G401 (cell line): ENCODE data around the gene MMD. TPM values are rescaled to one million over a fixed set of nuclear protein-coding genes. Genes with fewer than 3 reads are reported as not detected.
"Not testable (repeated sequence)": the region's sequence is repeated elsewhere in the genome, so short reads cannot be mapped to it uniquely, and the experiment has no call there.

Experiments
- DNase-seq: peaks from one replicate; pipeline ENCODE4 v3.0.0-alpha.2; 2015; ENCODE audit warnings: low spot score
- in situ Hi-C: cut with HindIII; loops from 2 replicates; pipeline ENCODE4 v1.10.0; 2016; ENCODE audit warnings: low sequenced_read_pairs, mixed read lengths
- total RNA-seq: library from RNA; depleted of rRNA; stranded (reverse); fragments of >200 nt; shearing (Covaris generic); gene quantifications from 2 replicates; pipeline ENCODE4 v1.2.3, GENCODE V29; 2014

MMD gene
- total RNA-seq, 1 experiment from 2014 or later: 7.5 TPM

GRCh38 chr17:55446004-55446403 is 24.4 kb upstream of the MMD start:
- DNase-seq, in situ Hi-C loops: not testable (repeated sequence)

GRCh38 chr17:55444471-55445441 is 23.1 kb upstream of the MMD start:
- DNase-seq: no peak
- in situ Hi-C loops: no loop called here

GRCh38 chr17:55443904-55444303 is 22.3 kb upstream of the MMD start:
- in situ Hi-C loops: no loop called here
- DNase-seq: no peak

- in situ Hi-C loops: no loop called here
- no peak for DNase-seq
These were observed 21.5 kb upstream of the MMD start for GRCh38 chr17:55442953-55443683.

- in situ Hi-C loops: no loop called here
- no peak for DNase-seq
These were observed 20.8 kb upstream of the MMD start for GRCh38 chr17:55442462-55442861.

- no peak for DNase-seq
- in situ Hi-C loops: no loop called here
These were observed 19.9 kb upstream of the MMD start for GRCh38 chr17:55441544-55441943.

- DNase-seq: peak; percentile 62
- in situ Hi-C loops: no loop called here
These were observed 18.8 kb upstream of the MMD start for GRCh38 chr17:55440391-55440790.

- in situ Hi-C loops: no loop called here
- no peak for DNase-seq
These were observed 15.5 kb upstream of the MMD start for GRCh38 chr17:55437159-55437605.

- no peak for DNase-seq
- in situ Hi-C loops: no loop called here
These were observed 14.9 kb upstream of the MMD start for GRCh38 chr17:55436224-55437158.

GRCh38 chr17:55435408-55435807 is 13.8 kb upstream of the MMD start:
- in situ Hi-C loops: no loop called here
- no peak for DNase-seq

GRCh38 chr17:55434721-55435120 is 13.1 kb upstream of the MMD start:
- no peak for DNase-seq
- in situ Hi-C loops: no loop called here

GRCh38 chr17:55433629-55434422 is 12.2 kb upstream of the MMD start:
- in situ Hi-C loops: no loop called here
- DNase-seq: no peak

GRCh38 chr17:55433029-55433628 is 11.5 kb upstream of the MMD start:
- in situ Hi-C loops: no loop called here
- no peak for DNase-seq

GRCh38 chr17:55432358-55433028 is 10.9 kb upstream of the MMD start:
- DNase-seq: no peak
- in situ Hi-C loops: no loop called here

- DNase-seq, in situ Hi-C loops: not testable (repeated sequence)
These were observed 10.3 kb upstream of the MMD start for GRCh38 chr17:55431914-55432313.

GRCh38 chr17:55430541-55431288 is 9.1 kb upstream of the MMD start:
- DNase-seq: no peak
- in situ Hi-C loops: no loop called here

GRCh38 chr17:55427587-55427882 is 5.9 kb upstream of the MMD start:
- in situ Hi-C loops: no loop called here
- no peak for DNase-seq
